Ectodermal cell (in vitro differentiated cells): Measurements from ENCODE around the gene NEURL1B.

Experiments
- H3K27ac ChIP-seq: 2 replicates; pipeline ENCODE4 v1.7.0; 2013; ENCODE audit warnings: mild to moderate bottlenecking, low read depth, low read length; ENCODE audit not compliant: insufficient read depth, poor library complexity, severe bottlenecking
- H3K27me3 ChIP-seq: 2 replicates; pipeline ENCODE4 v1.7.0; 2013; ENCODE audit warnings: mild to moderate bottlenecking, low read length; ENCODE audit not compliant: insufficient read depth, control insufficient read depth, poor library complexity, severe bottlenecking
- H3K36me3 ChIP-seq: one replicate; pipeline ENCODE4 v1.7.0; 2013; ENCODE audit warnings: low read length; ENCODE audit not compliant: control insufficient read depth, insufficient read depth
- H3K4me1 ChIP-seq: one replicate; pipeline ENCODE4 v1.7.0; 2013; ENCODE audit warnings: low read length; ENCODE audit not compliant: control insufficient read depth, insufficient read depth
- H3K4me3 ChIP-seq: 2 replicates; pipeline ENCODE4 v1.7.0; 2013; ENCODE audit warnings: low read depth, low read length, control low read depth; ENCODE audit not compliant: insufficient read depth
- H3K9me3 ChIP-seq: 2 replicates; pipeline ENCODE4 v1.7.0; 2013; ENCODE audit warnings: mild to moderate bottlenecking, low read length, moderate library complexity; ENCODE audit not compliant: control insufficient read depth
- WGBS, 2 experiments: methylation state at CpG; one replicate each; pipeline ENCODE4 v1.1.7; 2013; ENCODE audit warnings: missing lambda C conversion rate in 2 of 2; 5-methylcytosine and 5-hydroxymethylcytosine counted together

Gene NEURL1B

GRCh38 chr5:172634106-172634899 is 6.8 kb upstream of the NEURL1B start:
- 94 to 95% methylated on average over 3 to 4 of the region's 4 CpGs for WGBS, 2 experiments
- no peak overlapping the region for H3K27ac ChIP-seq
- no peaks in the 10 kb centered on the region for H3K9me3 ChIP-seq
- H3K4me1 ChIP-seq: no peaks in the 10 kb centered on the region
- H3K36me3 ChIP-seq: no peaks in the 10 kb centered on the region
- no peak overlapping the region for H3K4me3 ChIP-seq
- H3K27me3 ChIP-seq: no peaks in the 10 kb centered on the region

GRCh38 chr5:172635038-172635437 is 6.0 kb upstream of the NEURL1B start:
- WGBS, 2 experiments: 93% methylated on average over 12 of the region's 12 CpGs
- Histone ChIP-seq H3K9me3 (no peaks in the 10 kb centered on the region), H3K4me3 (no peak overlapping the region), H3K36me3 (no peaks in the 10 kb centered on the region), H3K27ac (no peak overlapping the region), H3K4me1 (no peaks in the 10 kb centered on the region), H3K27me3 (peaks cover 4% of the 10 kb centered on the region)

DNA sequence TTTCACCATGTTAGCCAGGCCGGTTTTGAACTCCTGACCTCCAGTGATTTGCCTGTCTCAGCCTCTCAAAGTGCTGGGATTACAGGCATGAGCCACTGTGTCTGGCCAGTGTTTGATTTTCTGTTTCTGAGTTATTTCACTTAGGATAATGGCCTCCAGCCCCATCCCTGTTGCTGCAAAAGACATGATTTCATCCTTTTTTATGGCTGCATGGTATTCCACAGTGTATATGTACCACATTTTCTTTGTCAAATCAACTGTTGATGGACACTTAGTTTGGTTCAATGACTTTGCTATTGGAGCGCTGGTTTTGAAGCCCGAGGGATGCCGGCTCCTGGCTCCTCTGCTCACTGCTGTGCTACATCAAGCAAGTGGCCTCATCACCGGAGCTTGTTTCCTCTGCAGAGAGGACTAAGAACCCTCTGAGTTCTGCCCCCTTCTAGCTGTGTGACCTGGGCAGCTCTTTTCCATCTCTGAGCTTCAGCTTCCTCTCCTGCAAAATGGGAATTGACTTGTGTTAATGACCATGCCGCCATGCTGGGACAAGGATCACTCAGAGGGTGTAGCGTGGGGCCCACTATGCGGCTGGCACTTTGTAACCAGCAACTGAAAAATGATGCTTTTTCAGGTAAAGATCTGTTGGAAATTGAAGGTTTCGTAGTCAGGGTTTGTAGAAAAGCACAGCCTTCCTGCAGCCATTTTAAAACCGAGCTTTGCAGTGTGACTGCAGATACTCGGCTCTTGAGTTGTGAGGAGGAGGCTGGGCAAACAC is 4.6 kb upstream of the NEURL1B start:
- H3K36me3 ChIP-seq: no peaks in the 10 kb centered on the region
- no peak overlapping the region for H3K27ac ChIP-seq
- no peaks in the 10 kb centered on the region for H3K4me1 ChIP-seq
- no peak overlapping the region for H3K4me3 ChIP-seq
- no peaks in the 10 kb centered on the region for H3K9me3 ChIP-seq
- 94% methylated on average over 11 of the region's 11 CpGs for WGBS, 2 experiments
- peaks cover 10% of the 10 kb centered on the region for H3K27me3 ChIP-seq

DNA sequence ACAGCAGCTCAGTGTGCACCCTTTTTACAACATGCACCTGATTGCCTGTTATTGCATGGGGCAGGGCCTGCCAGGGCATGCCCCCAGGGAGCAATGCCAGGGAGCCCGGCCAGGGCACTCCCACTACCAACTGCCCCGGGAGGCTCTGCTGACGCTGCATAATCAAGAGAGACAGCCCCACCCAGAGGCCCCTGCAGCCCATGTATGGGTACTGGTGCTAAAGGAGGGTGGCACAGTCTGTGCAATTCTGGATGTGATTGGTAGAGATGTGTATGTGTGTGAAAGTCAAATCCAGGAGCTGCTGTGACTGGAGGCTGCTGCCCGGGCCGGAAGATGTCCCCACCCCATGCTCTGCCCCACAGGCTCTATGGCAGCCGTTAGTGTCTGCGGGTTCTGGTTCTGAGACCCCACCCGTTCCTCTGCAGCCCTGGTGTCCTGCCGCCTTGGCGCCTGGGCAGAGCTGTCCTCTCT is 3.9 kb upstream of the NEURL1B start:
- Histone ChIP-seq H3K36me3 (no peaks in the 10 kb centered on the region), H3K4me3 (no peak overlapping the region), H3K27ac (no peak overlapping the region), H3K27me3 (peaks cover 16% of the 10 kb centered on the region), H3K4me1 (no peaks in the 10 kb centered on the region), H3K9me3 (no peaks in the 10 kb centered on the region)
- 88 to 94% methylated on average over 10 of the region's 10 CpGs for WGBS, 2 experiments

DNA sequence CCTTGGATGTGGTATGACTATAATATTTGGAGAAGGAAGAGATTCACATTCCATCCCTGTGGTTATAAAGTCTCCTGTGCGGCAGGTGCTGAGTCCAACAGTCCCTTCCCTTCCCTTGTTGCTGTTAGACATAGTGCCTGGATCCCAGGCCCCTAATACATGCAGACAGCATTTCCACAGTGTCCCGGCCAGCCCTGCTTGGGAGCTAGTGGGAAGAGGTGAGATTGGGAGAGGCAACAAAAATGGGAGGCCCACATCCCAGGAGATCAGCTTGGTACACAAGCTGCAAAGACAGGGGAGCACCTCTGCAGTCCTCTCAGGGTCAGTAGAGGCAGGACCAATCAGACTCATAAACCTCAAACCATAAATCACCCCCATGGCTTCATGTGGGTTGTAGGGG is 3.3 kb upstream of the NEURL1B start:
- H3K27me3 ChIP-seq: peaks cover 16% of the 10 kb centered on the region

GRCh38 chr5:172638209-172638768 is 2.8 kb upstream of the NEURL1B start:
- 86 to 88% methylated on average over 3 of the region's 3 CpGs for WGBS, 2 experiments
- Histone ChIP-seq H3K4me3 (no peak overlapping the region), H3K27ac (no peak overlapping the region), H3K36me3 (no peaks in the 10 kb centered on the region), H3K4me1 (no peaks in the 10 kb centered on the region), H3K27me3 (peaks cover 16% of the 10 kb centered on the region), H3K9me3 (no peaks in the 10 kb centered on the region)

More for the DNA sequence above, 3.3 kb upstream of the NEURL1B start:
- 82 to 93% methylated on average over 2 of the region's 2 CpGs for WGBS, 2 experiments
- Histone ChIP-seq H3K4me1 (no peaks in the 10 kb centered on the region), H3K9me3 (no peaks in the 10 kb centered on the region), H3K4me3 (no peak overlapping the region), H3K36me3 (no peaks in the 10 kb centered on the region), H3K27ac (no peak overlapping the region)

GRCh38 chr5:172640139-172640538 is 924 bp upstream of the NEURL1B start:
- H3K4me3 ChIP-seq: no peak overlapping the region
- WGBS, 2 experiments: 83 to 85% methylated on average over 5 of the region's 5 CpGs
- peaks cover 16% of the 10 kb centered on the region for H3K27me3 ChIP-seq
- no peak overlapping the region for H3K27ac ChIP-seq
- no peaks in the 10 kb centered on the region for H3K9me3 ChIP-seq
- no peaks in the 10 kb centered on the region for H3K4me1 ChIP-seq
- H3K36me3 ChIP-seq: no peaks in the 10 kb centered on the region

DNA sequence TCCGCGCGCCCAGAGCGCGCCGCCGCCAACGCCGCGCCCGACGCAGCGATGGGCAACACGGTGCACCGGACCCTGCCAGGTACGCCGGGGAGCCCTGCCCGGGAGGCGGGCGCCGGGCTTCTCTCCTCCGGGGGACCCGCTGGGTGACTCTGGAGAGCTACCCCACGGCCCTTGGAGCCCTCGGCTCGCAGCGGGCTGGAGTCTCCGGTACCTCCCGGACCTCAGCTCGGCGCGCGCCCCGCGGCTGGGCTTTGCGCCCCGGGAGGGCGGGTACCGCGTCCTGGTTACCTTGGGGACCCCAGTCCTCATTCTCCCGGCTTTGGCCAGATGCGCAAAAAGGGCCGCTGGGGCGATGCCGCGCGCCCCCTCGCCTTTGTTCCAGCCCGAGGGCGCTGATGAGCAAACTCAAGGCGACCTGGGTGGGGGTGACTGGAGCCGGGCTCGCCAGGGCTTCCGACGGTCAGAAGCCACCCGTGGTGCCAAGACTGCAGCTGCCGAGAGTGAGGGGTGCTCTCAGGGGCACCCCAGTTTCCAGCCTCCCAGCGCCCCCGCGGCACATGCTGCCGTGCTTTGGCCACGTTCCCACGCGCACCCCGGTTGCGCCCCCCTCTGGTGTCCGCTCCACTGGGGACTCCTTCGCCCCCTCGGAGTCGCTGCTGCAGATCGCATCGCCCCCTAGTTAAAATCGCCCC is 442 bp downstream of the NEURL1B start:
- no peaks in the 10 kb centered on the region for H3K9me3 ChIP-seq
- H3K4me1 ChIP-seq: no peaks in the 10 kb centered on the region
- H3K4me3 ChIP-seq: peak overlapping the region; percentile 71
- H3K36me3 ChIP-seq: no peaks in the 10 kb centered on the region
- H3K27ac ChIP-seq: no peak overlapping the region
- 2% methylated on average over 73 of the region's 73 CpGs for WGBS, 2 experiments
- peaks cover 16% of the 10 kb centered on the region for H3K27me3 ChIP-seq

GRCh38 chr5:172642051-172642409 is 967 bp downstream of the NEURL1B start:
- Histone ChIP-seq H3K36me3 (no peaks in the 10 kb centered on the region), H3K27me3 (peaks cover 16% of the 10 kb centered on the region), H3K9me3 (no peaks in the 10 kb centered on the region), H3K4me1 (no peaks in the 10 kb centered on the region), H3K4me3 (peak overlapping the region; percentile 71), H3K27ac (no peak overlapping the region)
- 30 to 35% methylated on average over 14 of the region's 14 CpGs for WGBS, 2 experiments

GRCh38 chr5:172642486-172642885 is 1.4 kb downstream of the NEURL1B start:
- 75 to 80% methylated on average over 4 of the region's 4 CpGs for WGBS, 2 experiments
- Histone ChIP-seq H3K27ac (no peak overlapping the region), H3K4me1 (peaks cover 4% of the 10 kb centered on the region), H3K27me3 (peaks cover 16% of the 10 kb centered on the region), H3K4me3 (no peak overlapping the region), H3K36me3 (no peaks in the 10 kb centered on the region), H3K9me3 (no peaks in the 10 kb centered on the region)
